Measurements from ENCODE around the gene CGAS.
"Not testable (repeated sequence)": the region's sequence is repeated elsewhere in the genome, so short reads cannot be mapped to it uniquely, and the experiment has no call there.

Gene CGAS

GRCh38 chr6:73477407-73477806 lies 25.3 kb upstream of the CGAS start:
- ChIA-PET CTCF (no interaction called here), POLR2A (interaction anchor here (1.0 kb wide), 1 partner anchor 29 kb away, joined by 3 read pairs; no protein-coding TSS in a partner anchor)
- TF ChIP-seq ZNF384 (IDR thresholded peaks at IDR 0.05) (no peak), CTBP1 (IDR thresholded peaks at IDR 0.05; ENCODE audit: borderline replicate concordance) (no peak), BHLHE40 (IDR thresholded peaks at IDR 0.05; ENCODE audit: borderline replicate concordance) (no peak), TARDBP (IDR thresholded peaks at IDR 0.05) (no peak), L3MBTL2 (conservative IDR thresholded peaks at IDR 0.05) (no peak), ARNT (IDR thresholded peaks at IDR 0.05) (no peak), NFRKB (IDR thresholded peaks at IDR 0.05) (no peak), SUZ12 (IDR thresholded peaks at IDR 0.05) (no peak), HDGF (IDR thresholded peaks at IDR 0.05; ENCODE audit: borderline replicate concordance) (no peak), ELF4 (IDR thresholded peaks at IDR 0.05) (no peak), FOXK2 (IDR thresholded peaks at IDR 0.05) (no peak), FOXA1 (IDR thresholded peaks at IDR 0.05) (no peak), LEF1 (IDR thresholded peaks at IDR 0.05; ENCODE audit: borderline replicate concordance) (no peak), FOXM1 (IDR thresholded peaks at IDR 0.05; ENCODE audit: borderline replicate concordance) (no peak), SP1 (IDR thresholded peaks at IDR 0.05) (no peak)
- TF ChIP-seq, protein P1, sequence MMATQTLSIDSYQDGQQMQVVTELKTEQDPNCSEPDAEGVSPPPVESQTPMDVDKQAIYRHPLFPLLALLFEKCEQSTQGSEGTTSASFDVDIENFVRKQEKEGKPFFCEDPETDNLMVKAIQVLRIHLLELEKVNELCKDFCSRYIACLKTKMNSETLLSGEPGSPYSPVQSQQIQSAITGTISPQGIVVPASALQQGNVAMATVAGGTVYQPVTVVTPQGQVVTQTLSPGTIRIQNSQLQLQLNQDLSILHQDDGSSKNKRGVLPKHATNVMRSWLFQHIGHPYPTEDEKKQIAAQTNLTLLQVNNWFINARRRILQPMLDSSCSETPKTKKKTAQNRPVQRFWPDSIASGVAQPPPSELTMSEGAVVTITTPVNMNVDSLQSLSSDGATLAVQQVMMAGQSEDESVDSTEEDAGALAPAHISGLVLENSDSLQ (IDR thresholded peaks at IDR 0.05): no peak
- no peak for DNase-seq (ENCODE audit: extremely low spot score)

DNA sequence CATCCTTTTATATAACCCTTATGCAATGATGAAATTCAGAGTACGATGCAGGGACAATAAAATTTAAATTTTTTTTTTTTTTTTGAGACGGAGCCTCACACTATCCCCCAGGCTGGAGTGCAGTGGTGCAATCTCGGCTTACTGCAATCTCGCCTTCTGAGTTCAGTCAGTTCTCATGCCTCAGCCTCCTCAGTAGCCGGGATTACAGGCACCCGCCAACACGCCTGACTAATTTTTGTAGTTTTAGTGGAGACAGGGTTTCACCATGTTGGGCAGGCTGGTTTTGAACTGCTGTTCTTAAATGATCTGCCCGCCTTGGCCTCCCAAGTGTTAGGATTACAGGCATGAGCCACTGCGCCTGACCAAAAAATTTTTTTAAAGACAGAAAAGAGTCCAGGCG lies 24.6 kb upstream of the CGAS start:
- ChIA-PET CTCF (no interaction called here), POLR2A (interaction anchor here (1.4 kb wide), 1 partner anchor 15 kb away, joined by 5 read pairs; the partner anchor contains the start of gene MTO1)
- no peak for DNase-seq (ENCODE audit: extremely low spot score)
- TF ChIP-seq NFRKB (IDR thresholded peaks at IDR 0.05) (no peak), ARNT (IDR thresholded peaks at IDR 0.05) (no peak), LEF1 (IDR thresholded peaks at IDR 0.05; ENCODE audit: borderline replicate concordance) (no peak), CTBP1 (IDR thresholded peaks at IDR 0.05; ENCODE audit: borderline replicate concordance) (no peak), ZNF384 (IDR thresholded peaks at IDR 0.05) (no peak), L3MBTL2 (conservative IDR thresholded peaks at IDR 0.05) (no peak), FOXA1 (IDR thresholded peaks at IDR 0.05) (no peak), SUZ12 (IDR thresholded peaks at IDR 0.05) (no peak)
- TF ChIP-seq, protein P1 (IDR thresholded peaks at IDR 0.05): no peak

- TF ChIP-seq LEF1 (IDR thresholded peaks at IDR 0.05; ENCODE audit: borderline replicate concordance): no peak
- no peak for TF ChIP-seq HDGF (IDR thresholded peaks at IDR 0.05; ENCODE audit: borderline replicate concordance)
- CTCF ChIA-PET: no interaction called here
- DNase-seq (ENCODE audit: extremely low spot score): no peak
- POLR2A ChIA-PET: interaction anchor here (1.3 kb wide), 1 partner anchor 10 kb away, joined by 14 read pairs; the partner anchor contains the start of gene MTO1
These were observed 19.7 kb upstream of the CGAS start for GRCh38 chr6:73471686-73472290.

DNA sequence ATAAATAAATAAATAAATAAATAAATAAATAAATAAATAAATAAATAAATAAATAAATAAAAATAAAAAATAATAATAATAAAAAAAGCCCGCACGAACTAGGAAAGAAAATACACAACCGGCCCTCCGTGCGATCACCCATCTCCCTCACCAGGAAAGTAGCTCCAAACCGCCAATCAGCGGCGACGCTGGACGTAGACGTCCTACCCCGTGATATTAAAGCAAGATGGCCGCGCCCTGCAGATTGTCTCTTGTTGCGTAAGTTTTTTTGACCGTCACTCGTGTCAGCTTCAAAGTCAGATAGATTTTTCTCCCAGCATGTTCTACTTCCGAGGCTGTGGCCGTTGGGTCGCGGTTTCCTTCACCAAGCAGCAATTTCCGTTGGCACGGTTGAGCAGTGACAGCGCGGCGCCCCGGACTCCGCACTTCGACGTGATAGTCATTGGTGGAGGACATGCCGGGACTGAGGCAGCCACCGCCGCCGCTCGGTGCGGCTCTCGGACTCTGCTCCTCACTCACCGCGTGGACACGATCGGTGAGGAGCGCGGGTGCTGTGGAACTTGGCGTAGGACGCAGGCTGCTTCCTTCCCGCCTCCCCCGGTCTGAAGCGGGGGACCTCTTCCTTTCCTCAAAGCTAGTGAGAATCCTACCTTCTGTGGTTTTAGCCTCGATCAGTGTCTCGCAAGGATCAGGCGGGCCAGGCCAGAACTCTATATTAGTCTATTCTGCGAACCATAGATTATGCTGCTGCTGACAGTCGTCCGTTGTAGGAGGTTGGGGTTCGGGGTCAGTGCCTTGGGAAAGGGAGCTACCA lies 9.6 kb upstream of the CGAS start, which contains the start of gene MTO1:
Gene MTO1 (plus strand): TSS at position 201 of the 814 bp plus-strand sequence. CDS start 118 bp downstream, at position 319.
- ChIA-PET POLR2A (interaction anchor here (0.6 to 2.1 kb wide), 43 partner anchors 9 to 230 kb away, joined by 3 to 15 read pairs (median 4); partner anchors contain the start of genes CGAS, EEF1A1 and SLC17A5), CTCF (interaction anchor here (1.6 kb wide), 1 partner anchor 191 kb away, joined by 3 read pairs; no protein-coding TSS in a partner anchor)
- TF ChIP-seq SP1 (IDR thresholded peaks at IDR 0.05): no peak
- no peak for TF ChIP-seq CTBP1 (IDR thresholded peaks at IDR 0.05; ENCODE audit: borderline replicate concordance)
- TF ChIP-seq, protein P1 (IDR thresholded peaks at IDR 0.05): peak; percentile 67
- TF ChIP-seq L3MBTL2 (conservative IDR thresholded peaks at IDR 0.05): 0 out of 2 replicates have a peak, but pooled peaks have one; percentile 21
- peak; percentile 86 for DNase-seq (ENCODE audit: extremely low spot score)

DNA sequence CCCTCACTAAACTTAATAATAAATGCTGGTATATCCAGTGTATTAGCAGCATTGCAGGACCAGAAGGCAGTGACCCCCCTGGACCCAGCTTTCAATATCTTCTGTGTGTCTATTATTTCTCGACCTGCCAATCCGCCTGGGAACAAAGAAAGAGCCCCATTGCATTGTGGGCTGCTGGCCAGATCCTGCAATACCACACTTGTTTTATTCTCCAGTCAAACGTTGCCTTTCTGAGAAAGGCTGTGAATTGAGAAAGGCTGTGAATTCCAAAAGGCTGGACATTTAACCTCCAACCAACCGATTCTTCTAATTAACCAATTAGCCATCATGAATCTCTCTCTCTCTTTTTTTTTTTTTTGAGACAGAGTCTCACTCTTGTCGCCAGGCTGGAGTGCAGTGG lies 8.0 kb upstream of the CGAS start:
- TF ChIP-seq ZNF384 (IDR thresholded peaks at IDR 0.05) (no peak), FOXK2 (IDR thresholded peaks at IDR 0.05) (no peak)
- DNase-seq (ENCODE audit: extremely low spot score): no peak
- CTCF ChIA-PET: no interaction called here
- POLR2A ChIA-PET: interaction anchor here (1.6 to 1.8 kb wide), 2 partner anchors 42 to 60 kb away, joined by 3 to 6 read pairs; partner anchors contain the start of gene EEF1A1

GRCh38 chr6:73459474-73459873 lies 7.4 kb upstream of the CGAS start:
- POLR2A ChIA-PET: interaction anchor here (1.6 kb wide), 1 partner anchor 61 kb away, joined by 3 read pairs; the partner anchor contains the start of gene EEF1A1
- DNase-seq (ENCODE audit: extremely low spot score); CTCF ChIA-PET: not testable (repeated sequence)
